ENCODE results near the gene CASS4. TPM values are rescaled to one million over a fixed set of nuclear protein-coding genes. Genes with fewer than 3 reads are reported as not detected.

Gene CASS4
- total and polyA plus RNA-seq, 9 of the 15 experiments (the other 6 are each of a cell fraction or from before 2014, with no cell fraction given) = 8.1 to 53.8 (median 26.7) TPM

- TF ChIP-seq RBM34 (IDR thresholded peaks at IDR 0.05; ENCODE audit: borderline replicate concordance, insufficient read depth, low read length) (no peak), PHB2 (IDR thresholded peaks at IDR 0.05; ENCODE audit: low read depth) (peak; percentile 94), ZNF24 (IDR thresholded peaks at IDR 0.05) (0 out of 2 replicates have a peak, but pooled peaks have one; percentile 37), HOXB6 (CRISPR knock-in tag; IDR thresholded peaks at IDR 0.05; ENCODE audit: borderline replicate concordance) (no peak), POLR2AphosphoS5 (IDR thresholded peaks at IDR 0.05; ENCODE audit: control insufficient read depth, insufficient read depth, low read depth, low read length) (peak; percentile 98), EZH2 (IDR thresholded peaks at IDR 0.05; ENCODE audit: borderline replicate concordance, low read depth, low read length) (no peak), SP1 (CRISPR knock-in tag; IDR thresholded peaks at IDR 0.05) (peak; percentile 87), ARID3B (CRISPR knock-in tag; IDR thresholded peaks at IDR 0.05; ENCODE audit: borderline replicate concordance) (no peak), KAT8 (IDR thresholded peaks at IDR 0.05; ENCODE audit: low read depth) (no peak), ZBTB33 (CRISPR knock-in tag; IDR thresholded peaks at IDR 0.05) (no peak), SMAD1 (IDR thresholded peaks at IDR 0.05; ENCODE audit: low read depth, low read length, partially characterized antibody) (peak; percentile 28), DNMT1 (IDR thresholded peaks at IDR 0.05) (no peak), ZNF174 (CRISPR knock-in tag; IDR thresholded peaks at IDR 0.05) (no peak), NEUROD1 (IDR thresholded peaks at IDR 0.05; ENCODE audit: borderline replicate concordance, low read depth, low read length, partially characterized antibody) (peak; percentile 84), TOE1 (IDR thresholded peaks at IDR 0.05; ENCODE audit: borderline replicate concordance) (peak; percentile 89), TOE1 (CRISPR knock-in tag; IDR thresholded peaks at IDR 0.05; ENCODE audit: borderline replicate concordance, low read depth) (no peak), ZNF449 (CRISPR knock-in tag; IDR thresholded peaks at IDR 0.05) (peak; percentile 48; the same call in 1 of the 2 replicates), GTF3C2 (IDR thresholded peaks at IDR 0.05; ENCODE audit: borderline replicate concordance, extremely low read depth, insufficient read length) (no peak), ZNF551 (CRISPR knock-in tag; IDR thresholded peaks at IDR 0.05) (no peak)
Observed at GRCh38 chr20:56362833-56363413, 49.1 kb upstream of the CASS4 start (continued).
